Measurements from ENCODE around the gene MED23.

DNA sequence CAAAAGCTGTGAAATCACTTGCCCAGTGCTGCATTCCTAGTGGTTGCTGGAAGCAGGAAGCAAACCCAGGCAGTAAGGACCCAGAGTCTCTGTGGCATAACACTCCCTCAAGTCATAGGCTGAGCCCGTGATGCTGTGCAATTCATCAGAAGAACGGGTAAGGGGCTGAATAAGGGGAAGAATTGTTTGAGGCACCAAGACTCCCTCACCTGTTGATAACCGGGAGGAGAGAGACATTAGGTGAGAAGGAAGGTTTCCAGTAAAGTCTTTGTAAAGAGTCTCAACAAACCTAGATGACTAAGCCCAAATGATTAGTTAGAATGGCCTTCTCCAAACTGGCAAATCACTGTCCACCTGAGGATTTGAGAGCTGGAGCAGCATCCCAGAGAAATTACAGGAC is 27.3 kb upstream of the MED23 start:
- no peak for TF ChIP-seq POLR2AphosphoS5 (IDR thresholded peaks at IDR 0.05)
- TF ChIP-seq, protein P1, sequence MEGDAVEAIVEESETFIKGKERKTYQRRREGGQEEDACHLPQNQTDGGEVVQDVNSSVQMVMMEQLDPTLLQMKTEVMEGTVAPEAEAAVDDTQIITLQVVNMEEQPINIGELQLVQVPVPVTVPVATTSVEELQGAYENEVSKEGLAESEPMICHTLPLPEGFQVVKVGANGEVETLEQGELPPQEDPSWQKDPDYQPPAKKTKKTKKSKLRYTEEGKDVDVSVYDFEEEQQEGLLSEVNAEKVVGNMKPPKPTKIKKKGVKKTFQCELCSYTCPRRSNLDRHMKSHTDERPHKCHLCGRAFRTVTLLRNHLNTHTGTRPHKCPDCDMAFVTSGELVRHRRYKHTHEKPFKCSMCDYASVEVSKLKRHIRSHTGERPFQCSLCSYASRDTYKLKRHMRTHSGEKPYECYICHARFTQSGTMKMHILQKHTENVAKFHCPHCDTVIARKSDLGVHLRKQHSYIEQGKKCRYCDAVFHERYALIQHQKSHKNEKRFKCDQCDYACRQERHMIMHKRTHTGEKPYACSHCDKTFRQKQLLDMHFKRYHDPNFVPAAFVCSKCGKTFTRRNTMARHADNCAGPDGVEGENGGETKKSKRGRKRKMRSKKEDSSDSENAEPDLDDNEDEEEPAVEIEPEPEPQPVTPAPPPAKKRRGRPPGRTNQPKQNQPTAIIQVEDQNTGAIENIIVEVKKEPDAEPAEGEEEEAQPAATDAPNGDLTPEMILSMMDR (IDR thresholded peaks at IDR 0.05) = no peak
- TF ChIP-seq POLR2A (IDR thresholded peaks at IDR 0.05) = no peak
- TF ChIP-seq EP300 (IDR thresholded peaks at IDR 0.05) = no peak
